Activated CD4-positive, alpha-beta memory T cell treated with anti-CD3 and anti-CD28 coated beads for 36 hours (primary cell): ENCODE results near the gene SOX6. TPM values are rescaled to one million over a fixed set of nuclear protein-coding genes. Genes with fewer than 3 reads are reported as not detected.

Experiments
- CTCF ChIA-PET: fragments of 350-600 bp; sonication (Branson Sonifier 250); formaldehyde crosslinking; loops from one replicate; lab custom pipeline; 2021; ENCODE audit warnings: antibody characterized with exemption, inconsistent platforms; lab: Charles Lee
- POLR2A ChIA-PET: fragments of 350-600 bp; sonication (Branson Sonifier 250); formaldehyde crosslinking; loops from one replicate; lab custom pipeline; 2021; ENCODE audit warnings: antibody characterized with exemption; lab: Charles Lee
- DNase-seq: peaks from one replicate; pipeline ENCODE4 v3.0.0-alpha.2; 2020
- H3K27ac Mint-ChIP-seq: one replicate; pipeline ENCODE4 v1.8.0; 2021; ENCODE audit warnings: mixed read lengths
- H3K27me3 Mint-ChIP-seq: one replicate; pipeline ENCODE4 v1.8.0; 2021; ENCODE audit warnings: mixed read lengths
- H3K36me3 Mint-ChIP-seq: one replicate; pipeline ENCODE4 v1.8.0; 2021; ENCODE audit warnings: mixed read lengths
- H3K4me1 Mint-ChIP-seq: one replicate; pipeline ENCODE4 v1.8.0; 2021; ENCODE audit warnings: low read depth, mixed read lengths
- H3K4me3 Mint-ChIP-seq: one replicate; pipeline ENCODE4 v1.8.0; 2021; ENCODE audit warnings: mild to moderate bottlenecking, mixed read lengths
- H3K9me3 Mint-ChIP-seq: one replicate; pipeline ENCODE4 v1.8.0; 2021; ENCODE audit warnings: mixed read lengths
- intact Hi-C: fragments of 100-400 bp; cut with micrococcal nuclease; formaldehyde crosslinking; loops from one replicate; pipeline ENCODE4 v1.15.1; 2023
- total RNA-seq, 2 experiments: library from RNA; stranded (reverse); gene quantifications; one replicate each; pipeline ENCODE4 v1.2.3, GENCODE V29; 2021

SOX6 gene
- total RNA-seq, 2 experiments from 2014 or later, result not detected

GRCh38 chr11:15940462-15941205, 415.7 kb downstream of the SOX6 start:
- CTCF ChIA-PET, result interaction anchor here (1.0 to 1.8 kb wide), 4 partner anchors 15 to 673 kb away, joined by 3 to 10 read pairs (median 3); no protein-coding TSS in a partner anchor
- Mint-ChIP-seq H3K27me3 (peaks cover 4% of the 10 kb centered on the region), H3K4me1 (no peaks in the 10 kb centered on the region), H3K27ac (no peak overlapping the region), H3K9me3 (no peaks in the 10 kb centered on the region), H3K36me3 (no peaks in the 10 kb centered on the region), H3K4me3 (no peak overlapping the region)
- POLR2A ChIA-PET, result no interaction called here
- DNase-seq, result no peak
- intact Hi-C loops, result loop anchor here (2.0 kb wide), 1 partner anchor 666 kb away; no protein-coding TSS in a partner anchor

GRCh38 chr11:15938983-15939382, 417.4 kb downstream of the SOX6 start:
- Mint-ChIP-seq H3K9me3 (no peaks in the 10 kb centered on the region), H3K4me3 (no peak overlapping the region), H3K36me3 (no peaks in the 10 kb centered on the region), H3K27me3 (peaks cover 4% of the 10 kb centered on the region), H3K4me1 (no peaks in the 10 kb centered on the region), H3K27ac (no peak overlapping the region)
- DNase-seq, result no peak
- intact Hi-C loops, result no loop called here
- POLR2A ChIA-PET, result no interaction called here
- CTCF ChIA-PET, result no interaction called here

- H3K4me1 Mint-ChIP-seq, result no peaks in the 10 kb centered on the region
- POLR2A ChIA-PET, result no interaction called here
- DNase-seq, result no peak
- peaks cover 4% of the 10 kb centered on the region for H3K27me3 Mint-ChIP-seq
- no peaks in the 10 kb centered on the region for H3K9me3 Mint-ChIP-seq
- CTCF ChIA-PET, result no interaction called here
- H3K36me3 Mint-ChIP-seq, result no peaks in the 10 kb centered on the region
- H3K4me3 Mint-ChIP-seq, result no peak overlapping the region
- no peak overlapping the region for H3K27ac Mint-ChIP-seq
- intact Hi-C loops, result no loop called here
Measured at GRCh38 chr11:15938121-15938611, 418.2 kb downstream of the SOX6 start.

- intact Hi-C loops, result no loop called here
- ChIA-PET POLR2A (no interaction called here), CTCF (no interaction called here)
- H3K4me3 Mint-ChIP-seq, result no peak overlapping the region
- no peaks in the 10 kb centered on the region for H3K9me3 Mint-ChIP-seq
- no peak overlapping the region for H3K27ac Mint-ChIP-seq
- peaks cover 4% of the 10 kb centered on the region for H3K27me3 Mint-ChIP-seq
- no peaks in the 10 kb centered on the region for H3K36me3 Mint-ChIP-seq
- no peaks in the 10 kb centered on the region for H3K4me1 Mint-ChIP-seq
- no peak for DNase-seq
Measured at GRCh38 chr11:15937601-15938120, 418.7 kb downstream of the SOX6 start.

- Mint-ChIP-seq H3K4me3 (no peak overlapping the region), H3K36me3 (no peaks in the 10 kb centered on the region), H3K9me3 (peaks cover 2% of the 10 kb centered on the region), H3K27me3 (peaks cover 4% of the 10 kb centered on the region), H3K27ac (no peak overlapping the region), H3K4me1 (no peaks in the 10 kb centered on the region)
- DNase-seq, result no peak
- POLR2A ChIA-PET, result interaction anchor here (0.5 kb wide), 1 partner anchor 74 kb away, joined by 3 read pairs; no protein-coding TSS in a partner anchor
- CTCF ChIA-PET, result no interaction called here
- intact Hi-C loops, result no loop called here
Measured at GRCh38 chr11:15936011-15936410, 420.3 kb downstream of the SOX6 start.

- peaks cover 4% of the 10 kb centered on the region for H3K27me3 Mint-ChIP-seq
- peaks cover 7% of the 10 kb centered on the region for H3K9me3 Mint-ChIP-seq
- POLR2A ChIA-PET, result interaction anchor here (0.5 kb wide), 1 partner anchor 74 kb away, joined by 3 read pairs; no protein-coding TSS in a partner anchor
- H3K27ac Mint-ChIP-seq, result no peak overlapping the region
- no peak overlapping the region for H3K4me3 Mint-ChIP-seq
- CTCF ChIA-PET, result no interaction called here
- intact Hi-C loops, result no loop called here
- no peak for DNase-seq
- no peaks in the 10 kb centered on the region for H3K4me1 Mint-ChIP-seq
- no peaks in the 10 kb centered on the region for H3K36me3 Mint-ChIP-seq
Measured at GRCh38 chr11:15935373-15935772, 421.0 kb downstream of the SOX6 start.

GRCh38 chr11:15933886-15934625, 422.3 kb downstream of the SOX6 start:
- no peaks in the 10 kb centered on the region for H3K4me1 Mint-ChIP-seq
- intact Hi-C loops, result no loop called here

GRCh38 chr11:15932417-15932816, 423.9 kb downstream of the SOX6 start:
- Mint-ChIP-seq H3K9me3 (peaks cover 7% of the 10 kb centered on the region), H3K4me3 (no peak overlapping the region), H3K36me3 (no peaks in the 10 kb centered on the region), H3K27ac (no peak overlapping the region), H3K4me1 (no peaks in the 10 kb centered on the region), H3K27me3 (no peaks in the 10 kb centered on the region)
- CTCF ChIA-PET, result interaction anchor here (1.1 kb wide), 1 partner anchor 681 kb away, joined by 3 read pairs; no protein-coding TSS in a partner anchor
- POLR2A ChIA-PET, result no interaction called here
- intact Hi-C loops, result no loop called here
- DNase-seq, result no peak

More at GRCh38 chr11:15933886-15934625, 422.3 kb downstream of the SOX6 start:
- Mint-ChIP-seq H3K9me3 (peaks cover 7% of the 10 kb centered on the region), H3K27me3 (no peaks in the 10 kb centered on the region), H3K4me3 (no peak overlapping the region), H3K27ac (no peak overlapping the region), H3K36me3 (no peaks in the 10 kb centered on the region)
- no peak for DNase-seq
- POLR2A ChIA-PET, result no interaction called here
- CTCF ChIA-PET, result no interaction called here

GRCh38 chr11:15931497-15931896, 424.8 kb downstream of the SOX6 start:
- H3K4me3 Mint-ChIP-seq, result no peak overlapping the region
- H3K27me3 Mint-ChIP-seq, result no peaks in the 10 kb centered on the region
- ChIA-PET POLR2A (no interaction called here), CTCF (no interaction called here)
- intact Hi-C loops, result no loop called here
- no peaks in the 10 kb centered on the region for H3K36me3 Mint-ChIP-seq
- DNase-seq, result no peak
- H3K4me1 Mint-ChIP-seq, result no peaks in the 10 kb centered on the region
- no peak overlapping the region for H3K27ac Mint-ChIP-seq
- peaks cover 7% of the 10 kb centered on the region for H3K9me3 Mint-ChIP-seq

- H3K27me3 Mint-ChIP-seq, result no peaks in the 10 kb centered on the region
- CTCF ChIA-PET, result no interaction called here
- no peak overlapping the region for H3K27ac Mint-ChIP-seq
- no peak for DNase-seq
- H3K4me3 Mint-ChIP-seq, result no peak overlapping the region
- H3K36me3 Mint-ChIP-seq, result no peaks in the 10 kb centered on the region
- peaks cover 7% of the 10 kb centered on the region for H3K9me3 Mint-ChIP-seq
- H3K4me1 Mint-ChIP-seq, result no peaks in the 10 kb centered on the region
- intact Hi-C loops, result no loop called here
- POLR2A ChIA-PET, result no interaction called here
Measured at GRCh38 chr11:15930442-15931025, 425.8 kb downstream of the SOX6 start.

GRCh38 chr11:15929371-15929901, 426.9 kb downstream of the SOX6 start:
- H3K4me3 Mint-ChIP-seq, result no peak overlapping the region
- no peaks in the 10 kb centered on the region for H3K27me3 Mint-ChIP-seq
- intact Hi-C loops, result no loop called here
- POLR2A ChIA-PET, result no interaction called here
- H3K27ac Mint-ChIP-seq, result no peak overlapping the region
- no peaks in the 10 kb centered on the region for H3K4me1 Mint-ChIP-seq
- no peaks in the 10 kb centered on the region for H3K36me3 Mint-ChIP-seq
- peaks cover 7% of the 10 kb centered on the region for H3K9me3 Mint-ChIP-seq
- CTCF ChIA-PET, result no interaction called here
- DNase-seq, result no peak

GRCh38 chr11:15927864-15928217, 428.5 kb downstream of the SOX6 start:
- POLR2A ChIA-PET, result no interaction called here
- intact Hi-C loops, result no loop called here
- Mint-ChIP-seq H3K4me1 (no peaks in the 10 kb centered on the region), H3K27me3 (no peaks in the 10 kb centered on the region), H3K4me3 (no peak overlapping the region), H3K27ac (no peak overlapping the region), H3K9me3 (peaks cover 7% of the 10 kb centered on the region), H3K36me3 (no peaks in the 10 kb centered on the region)
- no peak for DNase-seq
- CTCF ChIA-PET, result no interaction called here
